Measurements from ENCODE around the gene MICB.
"Not testable (repeated sequence)": the region's sequence is repeated elsewhere in the genome, so short reads cannot be mapped to it uniquely, and the experiment has no call there.

MICB gene

GRCh38 chr6:31497531-31498476 lies at the start of gene MICB:
Gene MICB (plus strand): TSS chr6:31498145. CDS start chr6:31498194, 49 bp downstream.
- DNase-seq (ENCODE audit: low spot score), result peak; percentile 85

GRCh38 chr6:31450751-31451150 lies 47.2 kb upstream of the MICB start:
- no peak for DNase-seq (ENCODE audit: low spot score)

DNA sequence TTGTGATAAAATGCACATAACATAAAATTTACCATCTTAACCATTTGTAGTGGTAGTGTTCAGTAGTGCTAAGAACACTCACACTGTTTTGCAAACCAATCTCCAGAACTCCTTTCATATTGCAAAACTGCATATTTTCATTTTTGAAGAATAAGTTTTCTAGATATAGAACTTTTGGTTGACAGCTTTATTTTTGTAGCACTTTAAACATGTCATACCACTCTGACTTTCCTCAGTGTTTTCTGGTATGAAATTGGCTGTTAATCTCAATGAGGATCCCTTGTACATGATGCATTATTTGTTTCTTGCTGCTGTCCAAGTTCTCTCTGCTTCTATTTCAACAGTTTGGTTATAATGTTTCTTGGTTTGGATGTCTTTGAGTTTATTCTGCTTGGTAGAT lies 45.1 kb upstream of the MICB start:
- no peak for DNase-seq (ENCODE audit: low spot score)

DNA sequence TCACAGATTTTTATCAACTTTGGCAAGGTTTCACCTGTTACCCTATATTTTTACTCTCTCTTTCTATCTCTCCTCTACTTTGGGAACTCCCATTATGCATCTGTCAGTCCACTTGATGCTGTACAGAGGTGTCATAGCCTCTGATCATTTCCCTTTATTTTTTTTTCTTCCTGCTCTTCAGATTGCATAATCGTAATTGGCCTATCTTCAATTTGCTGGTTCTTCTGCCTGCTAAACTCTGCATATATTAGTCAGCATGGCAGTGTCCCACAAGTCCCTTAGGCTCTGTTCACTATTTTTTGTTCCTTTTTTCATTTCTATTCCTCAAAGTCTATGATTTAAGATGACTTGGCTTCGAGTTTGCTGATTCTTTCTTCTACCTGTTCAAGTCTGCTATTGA lies 44.7 kb upstream of the MICB start:
- DNase-seq (ENCODE audit: low spot score), result no peak

DNA sequence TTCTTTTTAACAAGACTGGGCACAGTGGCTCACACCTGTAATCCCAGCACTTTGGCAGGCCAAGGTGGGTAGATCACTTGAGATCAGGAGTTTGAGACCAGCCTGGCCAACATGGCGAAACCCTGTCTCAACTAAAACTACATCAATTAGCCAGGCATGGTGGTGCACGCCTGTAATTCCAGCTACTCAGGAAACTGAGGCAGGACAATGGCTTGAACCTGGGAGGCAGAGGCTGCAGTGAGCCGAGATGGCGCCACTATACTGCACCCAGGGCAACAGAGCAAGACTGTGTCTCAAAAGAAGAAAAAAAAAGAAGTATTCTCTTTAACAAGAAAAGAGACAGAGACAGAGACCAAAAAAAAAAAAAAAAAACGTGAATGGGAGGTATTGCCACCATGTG lies 38.1 kb upstream of the MICB start:
- not testable (repeated sequence) for DNase-seq (ENCODE audit: low spot score)

DNA sequence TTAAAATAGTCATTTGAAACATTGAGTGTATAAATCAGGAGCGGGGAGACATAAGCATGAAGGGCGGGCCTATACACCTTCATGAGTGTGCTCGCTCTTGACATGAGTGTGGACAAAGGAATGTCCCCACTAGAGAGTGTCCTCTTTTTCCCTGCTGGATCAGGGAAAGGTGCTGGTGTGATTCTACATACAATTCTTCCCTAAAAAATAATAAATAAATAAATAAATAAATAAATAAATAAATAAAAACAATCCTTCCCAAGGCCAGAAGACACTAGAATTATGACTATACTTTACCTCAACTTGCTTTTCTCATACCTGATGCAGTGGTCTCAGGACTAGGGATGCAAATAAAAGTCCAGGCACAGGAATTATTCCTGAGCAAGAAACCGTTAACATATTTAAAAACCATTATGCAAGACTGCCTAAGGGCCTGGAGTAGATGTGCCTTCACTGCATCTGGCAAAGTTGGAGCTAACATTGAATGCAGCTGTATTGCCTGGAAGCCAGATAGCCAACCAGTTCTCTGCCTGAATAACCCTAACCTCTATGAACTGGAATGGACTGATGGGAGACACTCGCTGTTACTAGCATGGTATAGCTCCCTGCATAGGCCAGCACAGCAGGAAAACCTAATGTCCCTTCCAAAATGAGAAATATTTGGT lies 37.5 kb upstream of the MICB start:
- no peak for DNase-seq (ENCODE audit: low spot score)

DNA sequence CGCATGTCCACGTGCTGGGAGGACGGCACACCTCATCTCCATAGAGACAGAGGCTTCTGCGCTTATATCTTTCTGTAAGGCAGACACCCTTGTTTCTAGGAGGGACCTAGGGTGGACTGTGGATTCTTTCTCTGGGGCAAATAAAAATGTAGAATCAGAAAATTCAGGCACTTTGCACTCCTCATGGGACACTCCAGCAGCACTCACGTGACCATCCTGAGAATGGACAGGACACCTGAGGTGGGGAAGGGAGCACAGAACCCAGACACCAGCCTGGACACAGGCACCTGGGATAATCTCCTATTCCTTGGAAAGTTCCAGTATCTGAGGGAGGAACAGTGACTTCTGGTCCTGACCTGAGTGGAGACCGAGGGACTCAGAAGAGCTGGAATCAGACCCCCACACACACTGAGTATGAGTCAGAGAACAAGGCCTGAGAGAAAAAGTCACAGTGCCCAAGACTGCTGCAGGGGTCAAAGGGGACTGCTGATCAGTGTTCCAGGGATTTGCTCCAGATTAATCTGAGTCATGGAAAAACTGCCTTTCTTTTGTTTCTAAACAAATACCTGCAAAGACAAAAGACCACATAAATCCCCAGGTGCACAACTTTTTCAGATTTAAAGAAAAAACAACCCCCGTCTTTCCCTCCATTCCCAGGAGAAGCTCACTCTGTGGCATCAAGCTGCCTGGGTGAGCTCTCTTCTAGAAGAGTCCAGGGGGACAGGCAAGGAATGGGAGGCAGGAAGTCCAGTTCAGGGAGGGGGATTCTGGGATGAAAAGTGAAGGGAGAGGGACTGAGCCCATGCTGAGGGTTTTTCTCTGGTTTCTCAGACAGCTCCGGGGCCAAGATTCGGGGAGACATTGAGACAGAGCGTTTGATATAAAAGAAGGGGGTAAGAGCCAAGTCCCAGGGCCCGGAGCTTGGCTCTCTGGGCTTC lies 35.6 kb upstream of the MICB start:
- DNase-seq (ENCODE audit: low spot score), result peak; percentile 21

- DNase-seq (ENCODE audit: low spot score), result peak; percentile 94
These were observed 34.7 kb upstream of the MICB start for GRCh38 chr6:31462964-31463870.

DNA sequence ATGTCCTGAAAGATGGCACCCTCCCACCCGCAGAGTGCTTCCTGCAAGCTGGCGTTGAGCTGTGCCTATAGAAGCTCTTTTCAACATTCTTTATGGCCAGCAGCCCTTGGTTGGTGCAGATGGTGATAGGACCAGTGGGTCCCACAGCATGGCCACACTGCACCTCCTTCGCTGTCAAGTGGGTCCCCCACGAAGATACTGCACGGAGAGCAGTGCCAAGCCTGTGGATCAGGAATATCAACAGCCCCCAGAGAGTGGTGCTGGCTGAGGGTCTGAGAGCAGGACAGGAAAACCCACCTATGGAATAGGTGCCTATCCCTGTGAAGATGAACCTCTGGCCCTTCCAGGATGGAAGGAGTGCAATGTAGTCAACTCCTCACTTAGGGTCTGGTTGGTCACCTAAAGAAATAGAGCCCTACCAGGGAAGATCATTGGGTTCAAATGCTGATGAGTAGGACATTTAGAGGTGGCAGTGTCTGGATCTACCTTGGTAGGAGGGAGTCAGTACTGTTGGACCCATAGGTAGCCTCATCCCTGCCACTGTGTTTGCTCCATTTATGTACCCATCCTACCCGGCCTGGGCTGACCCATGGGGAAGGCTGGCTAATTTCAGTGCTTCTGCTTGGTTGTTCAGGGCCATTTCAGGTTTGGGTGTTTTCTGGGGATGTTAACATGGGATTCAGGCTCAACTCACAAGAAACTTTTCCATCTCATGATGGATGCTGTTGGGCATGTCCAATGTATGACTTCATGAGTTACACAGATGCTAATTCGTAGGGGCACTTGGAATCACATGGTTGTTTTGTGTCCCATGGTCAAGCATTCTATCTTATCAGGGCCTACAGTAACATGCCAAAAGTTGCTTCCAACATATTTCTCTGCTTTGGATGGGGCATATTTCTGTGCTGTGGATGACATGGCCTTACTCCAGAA lies 33.4 kb upstream of the MICB start:
- DNase-seq (ENCODE audit: low spot score), result no peak

- DNase-seq (ENCODE audit: low spot score), result no peak
These were observed 32.8 kb upstream of the MICB start for GRCh38 chr6:31465185-31465536.

DNA sequence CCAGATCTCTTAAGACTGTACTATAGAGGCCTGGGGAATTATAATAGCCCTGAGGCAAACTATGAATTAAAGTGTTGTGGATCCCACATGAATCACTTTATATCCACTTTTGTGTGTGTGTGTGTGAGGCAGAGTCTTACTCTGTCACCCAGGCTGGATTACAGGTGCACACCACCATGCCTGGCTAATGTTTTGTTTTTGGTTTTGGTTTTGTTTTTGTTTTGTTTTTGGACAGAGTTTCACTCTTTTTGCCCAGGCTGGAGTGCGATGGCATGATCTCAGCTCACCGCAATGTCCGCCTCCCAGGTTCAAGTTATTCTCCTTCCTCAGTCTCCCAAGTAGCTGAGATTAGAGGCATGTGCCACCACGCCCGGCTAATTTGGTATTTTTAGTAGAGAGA lies 32.2 kb upstream of the MICB start:
- no peak for DNase-seq (ENCODE audit: low spot score)

DNA sequence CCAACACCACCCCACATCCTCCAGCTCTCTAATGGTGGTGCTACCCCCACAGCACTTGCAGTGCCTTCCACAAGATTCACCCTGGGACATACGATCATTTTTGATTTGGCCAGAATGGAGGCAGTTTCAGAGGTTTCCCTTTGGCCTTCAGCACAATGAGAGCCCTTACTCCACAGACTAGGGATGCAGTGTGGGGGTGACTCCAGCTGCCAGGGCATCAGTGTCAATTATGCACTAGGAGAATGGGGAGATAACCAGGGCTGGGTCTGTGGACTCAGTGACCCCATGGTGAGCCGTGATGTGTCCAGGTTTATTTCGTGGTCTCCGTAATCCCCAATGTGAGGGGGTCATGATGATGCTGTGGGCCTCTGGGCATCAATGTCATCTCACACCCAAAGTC lies 31.5 kb upstream of the MICB start:
- DNase-seq (ENCODE audit: low spot score), result no peak

- DNase-seq (ENCODE audit: low spot score), result no peak
These were observed 30.8 kb upstream of the MICB start for GRCh38 chr6:31467151-31467550.

- no peak for DNase-seq (ENCODE audit: low spot score)
These were observed 29.6 kb upstream of the MICB start for GRCh38 chr6:31468311-31468710.

DNA sequence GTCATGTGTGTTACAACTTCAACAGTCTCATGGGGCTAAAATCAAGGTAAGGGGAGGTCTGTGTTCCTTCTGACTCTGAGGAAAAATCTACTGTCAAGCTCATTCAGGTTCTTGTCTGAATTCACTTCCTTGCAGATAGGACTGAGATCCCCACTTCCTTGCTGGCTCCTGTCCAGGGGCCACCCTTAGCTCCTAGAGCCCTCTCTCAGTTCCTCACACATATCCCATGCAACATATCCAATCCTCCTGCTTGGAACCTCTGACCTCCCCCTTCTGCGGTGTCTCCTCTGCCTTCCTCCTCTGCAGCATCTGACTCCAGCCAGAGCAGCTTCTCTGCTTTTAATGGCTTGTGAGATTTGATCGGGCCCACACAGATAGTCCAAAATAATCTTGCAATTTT lies 27.1 kb upstream of the MICB start:
- DNase-seq (ENCODE audit: low spot score), result no peak

GRCh38 chr6:31471711-31472110 lies 26.2 kb upstream of the MICB start:
- DNase-seq (ENCODE audit: low spot score), result no peak

- no peak for DNase-seq (ENCODE audit: low spot score)
These were observed 25.7 kb upstream of the MICB start for GRCh38 chr6:31472259-31472658.

DNA sequence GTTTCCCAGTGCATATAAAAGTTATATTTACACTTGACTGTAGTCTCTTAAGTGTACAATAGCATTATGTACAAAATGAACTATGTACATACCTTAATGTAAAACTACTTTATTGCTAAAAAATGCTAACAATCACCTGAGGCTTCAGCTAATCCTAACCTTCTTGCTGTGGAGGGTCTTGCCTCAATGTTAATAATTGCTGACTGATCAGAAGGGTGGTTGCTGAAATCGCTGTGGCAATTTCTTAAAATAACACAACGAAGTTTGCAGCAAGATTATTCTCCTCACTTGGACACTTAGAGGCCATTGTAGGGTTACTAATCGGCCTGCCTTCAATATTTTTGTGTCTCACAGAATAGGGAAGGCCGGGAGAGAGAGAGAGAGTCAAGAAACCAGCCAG lies 24.7 kb upstream of the MICB start:
- no peak for DNase-seq (ENCODE audit: low spot score)

GRCh38 chr6:31473780-31474761 lies 23.9 kb upstream of the MICB start:
- no peak for DNase-seq (ENCODE audit: low spot score)

Measured in CD4-positive, alpha-beta T cell treated with Interleukin-2 at 100 ng/mL for 4 hours (primary cell).